ENCODE data around the gene KIAA1755.
"Not testable (repeated sequence)": the region's sequence is repeated elsewhere in the genome, so short reads cannot be mapped to it uniquely, and the experiment has no call there.

KIAA1755 gene

GRCh38 chr20:38281176-38281915, 20.8 kb upstream of the KIAA1755 start:
- POLR2A ChIA-PET; CTCF ChIA-PET; H3K9me3 ChIP-seq (ENCODE audit: control extremely low read depth in 1 of 5, control insufficient read depth in 4 of 5, insufficient read depth in 2 of 5, low read depth in 1 of 5, low read length in 4 of 5); H3K4me3 ChIP-seq (ENCODE audit: control insufficient read depth in 1 of 7, extremely low read depth in 1 of 7, insufficient read depth in 4 of 7, low read depth in 2 of 7, low read length in 6 of 7); H3K36me3 ChIP-seq (ENCODE audit: control insufficient read depth in 4 of 4, insufficient read depth in 4 of 4, low read length in 3 of 4); H3K4me1 ChIP-seq (ENCODE audit: control extremely low read depth in 1 of 4, control insufficient read depth in 4 of 4, insufficient read depth in 4 of 4, low read length in 3 of 4); H3K27ac ChIP-seq (ENCODE audit: insufficient read depth in 1 of 2, low read depth in 1 of 2, low read length in 2 of 2, poor library complexity in 1 of 2, severe bottlenecking in 2 of 2); DNase-seq: not testable (repeated sequence)
- peaks cover 0 to 58% (median 8%) of the 10 kb centered on the region in 5 experiments for H3K27me3 ChIP-seq (replicated peaks in 2 of 5; ENCODE audit: control insufficient read depth in 4 of 5, insufficient read depth in 5 of 5, low read length in 4 of 5)
- 95% methylated on average over 6 of the region's 6 CpGs for WGBS (ENCODE audit: insufficient coverage)

DNA sequence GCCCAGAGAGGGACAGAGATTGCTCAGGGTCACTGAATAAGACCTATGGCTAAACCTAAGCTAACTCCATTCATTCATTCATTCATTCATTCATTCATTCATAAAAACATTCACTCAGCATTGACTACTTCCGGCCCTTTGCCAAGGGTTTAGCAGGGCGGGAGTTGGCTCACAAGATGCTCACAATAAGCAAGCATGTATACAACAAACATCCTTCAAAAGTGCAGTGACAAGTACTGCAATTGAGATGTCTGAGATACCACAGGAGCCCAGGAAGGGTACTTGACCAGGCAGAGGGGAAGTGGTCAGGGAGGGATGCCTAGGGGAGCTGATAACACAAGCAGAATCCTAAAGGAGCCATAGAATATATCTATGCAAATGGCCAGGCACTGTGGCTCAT, 18.2 kb upstream of the KIAA1755 start:
- Histone ChIP-seq H3K36me3 (ENCODE audit: control insufficient read depth in 4 of 4, insufficient read depth in 4 of 4, low read length in 3 of 4) (no peaks in the 10 kb centered on the region), H3K27me3 (replicated peaks in 2 of 5; ENCODE audit: control insufficient read depth in 4 of 5, insufficient read depth in 5 of 5, low read length in 4 of 5) (peaks cover 0 to 42% (median 10%) of the 10 kb centered on the region in 5 experiments), H3K9me3 (ENCODE audit: control extremely low read depth in 1 of 5, control insufficient read depth in 4 of 5, insufficient read depth in 2 of 5, low read depth in 1 of 5, low read length in 4 of 5) (peaks cover 0 to 7% (median 0%) of the 10 kb centered on the region in 5 experiments), H3K4me1 (ENCODE audit: control extremely low read depth in 1 of 4, control insufficient read depth in 4 of 4, insufficient read depth in 4 of 4, low read length in 3 of 4) (no peaks in the 10 kb centered on the region), H3K4me3 (ENCODE audit: control insufficient read depth in 1 of 7, extremely low read depth in 1 of 7, insufficient read depth in 4 of 7, low read depth in 2 of 7, low read length in 6 of 7) (no peak overlapping the region), H3K27ac (ENCODE audit: insufficient read depth in 1 of 2, low read depth in 1 of 2, low read length in 2 of 2, poor library complexity in 1 of 2, severe bottlenecking in 2 of 2) (no peak overlapping the region)
- WGBS (ENCODE audit: insufficient coverage) = 90% methylated on average over 2 of the region's 2 CpGs
- ChIA-PET POLR2A (no interaction called here), CTCF (interaction anchor here (0.7 kb wide), 1 partner anchor 123 kb away, joined by 3 read pairs; no protein-coding TSS in a partner anchor)
- no peak for DNase-seq

DNA sequence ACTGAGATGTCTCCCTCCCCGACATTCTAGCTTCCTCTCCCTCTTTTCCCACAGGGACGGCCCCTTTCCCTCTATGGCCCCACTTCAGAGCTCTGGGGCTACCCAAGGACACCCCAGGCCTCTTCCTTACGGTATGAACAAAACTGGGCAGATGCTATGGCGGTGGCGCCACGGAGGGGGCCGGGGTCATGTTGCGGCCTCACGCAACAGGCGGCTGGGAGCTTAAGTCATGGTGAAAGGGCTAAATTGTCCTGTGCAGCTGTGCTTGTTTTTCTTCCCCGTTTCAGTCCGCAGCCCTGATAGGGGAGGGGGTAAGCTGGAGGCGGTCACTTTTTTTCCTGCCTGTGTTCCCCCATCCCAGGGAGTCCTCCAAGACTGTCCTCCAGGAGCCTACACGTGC, 17.6 kb upstream of the KIAA1755 start:
- Histone ChIP-seq H3K4me1 (ENCODE audit: control extremely low read depth in 1 of 4, control insufficient read depth in 4 of 4, insufficient read depth in 4 of 4, low read length in 3 of 4) (no peaks in the 10 kb centered on the region), H3K4me3 (ENCODE audit: control insufficient read depth in 1 of 7, extremely low read depth in 1 of 7, insufficient read depth in 4 of 7, low read depth in 2 of 7, low read length in 6 of 7) (no peak overlapping the region), H3K27me3 (replicated peaks in 2 of 5; ENCODE audit: control insufficient read depth in 4 of 5, insufficient read depth in 5 of 5, low read length in 4 of 5) (peaks cover 0 to 36% (median 5%) of the 10 kb centered on the region in 5 experiments), H3K9me3 (ENCODE audit: control extremely low read depth in 1 of 5, control insufficient read depth in 4 of 5, insufficient read depth in 2 of 5, low read depth in 1 of 5, low read length in 4 of 5) (peaks cover 0 to 7% (median 0%) of the 10 kb centered on the region in 5 experiments), H3K27ac (ENCODE audit: insufficient read depth in 1 of 2, low read depth in 1 of 2, low read length in 2 of 2, poor library complexity in 1 of 2, severe bottlenecking in 2 of 2) (no peak overlapping the region), H3K36me3 (ENCODE audit: control insufficient read depth in 4 of 4, insufficient read depth in 4 of 4, low read length in 3 of 4) (no peaks in the 10 kb centered on the region)
- no peak for DNase-seq
- CTCF ChIA-PET = no interaction called here
- POLR2A ChIA-PET = no interaction called here
- 93% methylated on average over 13 of the region's 14 CpGs for WGBS (ENCODE audit: insufficient coverage)

- ChIA-PET CTCF (no interaction called here), POLR2A (no interaction called here)
- no CpG with 5 or more reads among the region's 2 CpGs for WGBS (ENCODE audit: insufficient coverage)
- no peak for DNase-seq
- Histone ChIP-seq H3K4me3 (ENCODE audit: control insufficient read depth in 1 of 7, extremely low read depth in 1 of 7, insufficient read depth in 4 of 7, low read depth in 2 of 7, low read length in 6 of 7) (no peak overlapping the region), H3K27me3 (replicated peaks in 2 of 5; ENCODE audit: control insufficient read depth in 4 of 5, insufficient read depth in 5 of 5, low read length in 4 of 5) (peaks cover 0 to 35% (median 5%) of the 10 kb centered on the region in 5 experiments), H3K27ac (ENCODE audit: insufficient read depth in 1 of 2, low read depth in 1 of 2, low read length in 2 of 2, poor library complexity in 1 of 2, severe bottlenecking in 2 of 2) (no peak overlapping the region), H3K4me1 (ENCODE audit: control extremely low read depth in 1 of 4, control insufficient read depth in 4 of 4, insufficient read depth in 4 of 4, low read length in 3 of 4) (no peaks in the 10 kb centered on the region), H3K36me3 (ENCODE audit: control insufficient read depth in 4 of 4, insufficient read depth in 4 of 4, low read length in 3 of 4) (no peaks in the 10 kb centered on the region), H3K9me3 (ENCODE audit: control extremely low read depth in 1 of 5, control insufficient read depth in 4 of 5, insufficient read depth in 2 of 5, low read depth in 1 of 5, low read length in 4 of 5) (peaks cover 0 to 7% (median 0%) of the 10 kb centered on the region in 5 experiments)
Measured at GRCh38 chr20:38277691-38278090, 17.2 kb upstream of the KIAA1755 start.

DNA sequence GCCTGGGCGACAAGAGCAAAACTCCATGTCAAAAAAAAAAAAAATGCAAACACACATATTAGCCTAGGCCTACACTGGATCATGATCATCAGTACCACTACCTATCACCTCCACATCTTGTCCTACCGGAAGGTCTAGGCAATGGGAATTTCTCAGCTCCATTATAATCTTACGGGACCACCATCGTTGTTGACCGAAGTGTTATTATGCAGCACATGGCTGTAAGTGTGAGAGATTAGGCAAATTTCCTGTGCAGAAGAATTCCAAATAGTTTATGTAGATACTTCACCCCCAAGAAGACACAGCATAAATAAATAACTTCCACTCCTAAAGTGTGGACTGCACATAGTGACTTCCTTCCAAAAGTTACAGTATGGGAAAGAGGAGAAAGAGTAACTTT, 16.8 kb upstream of the KIAA1755 start:
- Histone ChIP-seq H3K36me3 (ENCODE audit: control insufficient read depth in 4 of 4, insufficient read depth in 4 of 4, low read length in 3 of 4) (no peaks in the 10 kb centered on the region), H3K9me3 (ENCODE audit: control extremely low read depth in 1 of 5, control insufficient read depth in 4 of 5, insufficient read depth in 2 of 5, low read depth in 1 of 5, low read length in 4 of 5) (peaks cover 0 to 7% (median 0%) of the 10 kb centered on the region in 5 experiments), H3K4me1 (ENCODE audit: control extremely low read depth in 1 of 4, control insufficient read depth in 4 of 4, insufficient read depth in 4 of 4, low read length in 3 of 4) (no peaks in the 10 kb centered on the region), H3K27me3 (replicated peaks in 2 of 5; ENCODE audit: control insufficient read depth in 4 of 5, insufficient read depth in 5 of 5, low read length in 4 of 5) (peaks cover 0 to 35% (median 6%) of the 10 kb centered on the region in 5 experiments), H3K4me3 (ENCODE audit: control insufficient read depth in 1 of 7, extremely low read depth in 1 of 7, insufficient read depth in 4 of 7, low read depth in 2 of 7, low read length in 6 of 7) (no peak overlapping the region), H3K27ac (ENCODE audit: insufficient read depth in 1 of 2, low read depth in 1 of 2, low read length in 2 of 2, poor library complexity in 1 of 2, severe bottlenecking in 2 of 2) (no peak overlapping the region)
- DNase-seq = no peak
- WGBS (ENCODE audit: insufficient coverage) = 100% methylated on average over 3 of the region's 5 CpGs
- ChIA-PET CTCF (interaction anchor here (1.0 kb wide), 1 partner anchor 9 kb away, joined by 3 read pairs; no protein-coding TSS in a partner anchor), POLR2A (no interaction called here)

GRCh38 chr20:38275815-38276550, 15.4 kb upstream of the KIAA1755 start:
- CTCF ChIA-PET = interaction anchor here (1.0 kb wide), 1 partner anchor 11 kb away, joined by 3 read pairs; no protein-coding TSS in a partner anchor
- peak; percentile 18 to 79 (median 67) for DNase-seq
- Histone ChIP-seq H3K4me3 (ENCODE audit: control insufficient read depth in 1 of 7, extremely low read depth in 1 of 7, insufficient read depth in 4 of 7, low read depth in 2 of 7, low read length in 6 of 7) (no peak overlapping the region), H3K9me3 (ENCODE audit: control extremely low read depth in 1 of 5, control insufficient read depth in 4 of 5, insufficient read depth in 2 of 5, low read depth in 1 of 5, low read length in 4 of 5) (peaks cover 0 to 4% (median 0%) of the 10 kb centered on the region in 5 experiments), H3K27me3 (replicated peaks in 2 of 5; ENCODE audit: control insufficient read depth in 4 of 5, insufficient read depth in 5 of 5, low read length in 4 of 5) (peaks cover 0 to 37% (median 11%) of the 10 kb centered on the region in 5 experiments), H3K36me3 (ENCODE audit: control insufficient read depth in 4 of 4, insufficient read depth in 4 of 4, low read length in 3 of 4) (no peaks in the 10 kb centered on the region), H3K4me1 (ENCODE audit: control extremely low read depth in 1 of 4, control insufficient read depth in 4 of 4, insufficient read depth in 4 of 4, low read length in 3 of 4) (no peaks in the 10 kb centered on the region), H3K27ac (ENCODE audit: insufficient read depth in 1 of 2, low read depth in 1 of 2, low read length in 2 of 2, poor library complexity in 1 of 2, severe bottlenecking in 2 of 2) (no peak overlapping the region)
- POLR2A ChIA-PET = no interaction called here
- WGBS (ENCODE audit: insufficient coverage) = 97% methylated on average over 5 of the region's 12 CpGs

DNA sequence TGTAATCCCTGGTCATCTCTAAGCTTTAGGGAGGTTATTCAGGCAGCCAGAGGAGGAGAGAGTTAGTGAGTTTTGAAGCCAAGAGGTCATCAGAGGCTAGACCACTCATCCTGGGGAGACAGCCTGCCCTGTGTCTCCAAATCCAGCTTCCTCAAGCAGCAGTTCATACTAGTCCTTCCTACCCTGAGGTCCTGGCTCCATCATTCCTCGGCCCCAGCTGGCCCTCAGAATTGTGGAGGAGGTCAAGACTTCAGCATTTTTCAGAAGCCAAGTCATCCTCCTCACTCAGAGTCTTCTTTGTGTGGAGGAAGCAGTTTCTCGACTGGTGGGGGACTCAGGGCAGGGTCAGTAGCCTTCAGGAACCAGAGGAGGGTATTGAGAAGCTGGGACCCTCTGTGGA, 12.4 kb upstream of the KIAA1755 start:
- Histone ChIP-seq H3K4me1 (ENCODE audit: control extremely low read depth in 1 of 4, control insufficient read depth in 4 of 4, insufficient read depth in 4 of 4, low read length in 3 of 4) (no peaks in the 10 kb centered on the region), H3K36me3 (ENCODE audit: control insufficient read depth in 4 of 4, insufficient read depth in 4 of 4, low read length in 3 of 4) (no peaks in the 10 kb centered on the region), H3K27ac (ENCODE audit: insufficient read depth in 1 of 2, low read depth in 1 of 2, low read length in 2 of 2, poor library complexity in 1 of 2, severe bottlenecking in 2 of 2) (no peak overlapping the region), H3K4me3 (ENCODE audit: control insufficient read depth in 1 of 7, extremely low read depth in 1 of 7, insufficient read depth in 4 of 7, low read depth in 2 of 7, low read length in 6 of 7) (no peak overlapping the region), H3K27me3 (replicated peaks in 2 of 5; ENCODE audit: control insufficient read depth in 4 of 5, insufficient read depth in 5 of 5, low read length in 4 of 5) (peaks cover 0 to 35% (median 13%) of the 10 kb centered on the region in 5 experiments), H3K9me3 (ENCODE audit: control extremely low read depth in 1 of 5, control insufficient read depth in 4 of 5, insufficient read depth in 2 of 5, low read depth in 1 of 5, low read length in 4 of 5) (peaks cover 0 to 7% (median 0%) of the 10 kb centered on the region in 5 experiments)
- POLR2A ChIA-PET = no interaction called here
- CTCF ChIA-PET = interaction anchor here (1.4 to 1.5 kb wide), 2 partner anchors 14 to 32 kb away, joined by 3 to 4 read pairs; no protein-coding TSS in a partner anchor
- 100% methylated on average over 1 of the region's 2 CpGs for WGBS (ENCODE audit: insufficient coverage)
- no peak for DNase-seq
